NCI-H1092 (cell line): ENCODE results near the gene LRRC47.
"Not testable (repeated sequence)": the region's sequence is repeated elsewhere in the genome, so short reads cannot be mapped to it uniquely, and the experiment has no call there.

Experiments used
- DNase-seq: peaks from one replicate; lab custom pipeline; 2025; lab: John Stamatoyannopoulos, UW

The LRRC47 gene

GRCh38 chr1:3814771-3815561, 18.7 kb upstream of the LRRC47 start:
- DNase-seq: no peak

GRCh38 chr1:3814065-3814464, 17.8 kb upstream of the LRRC47 start:
- DNase-seq: no peak

GRCh38 chr1:3811595-3811911, 15.3 kb upstream of the LRRC47 start:
- no peak for DNase-seq

- DNase-seq: not testable (repeated sequence)
Measured at GRCh38 chr1:3810149-3810761, 14.0 kb upstream of the LRRC47 start.

GRCh38 chr1:3809680-3810079, 13.4 kb upstream of the LRRC47 start:
- no peak for DNase-seq

- DNase-seq: no peak
Measured at GRCh38 chr1:3807769-3808168, 11.5 kb upstream of the LRRC47 start.

GRCh38 chr1:3805038-3805437, 8.7 kb upstream of the LRRC47 start:
- no peak for DNase-seq

- DNase-seq: not testable (repeated sequence)
Measured at GRCh38 chr1:3804627-3804944, 8.3 kb upstream of the LRRC47 start.

- DNase-seq: no peak
Measured at GRCh38 chr1:3803905-3804626, 7.8 kb upstream of the LRRC47 start.

GRCh38 chr1:3800795-3801194, 4.5 kb upstream of the LRRC47 start:
- not testable (repeated sequence) for DNase-seq

- DNase-seq: no peak
Measured at GRCh38 chr1:3799976-3800685, 3.8 kb upstream of the LRRC47 start.

GRCh38 chr1:3795453-3796214, 664 bp downstream of the LRRC47 start:
- DNase-seq: no peak

GRCh38 chr1:3790952-3791351, 5.3 kb downstream of the LRRC47 start:
- DNase-seq: no peak

- no peak for DNase-seq
Measured at GRCh38 chr1:3790500-3790923, 5.8 kb downstream of the LRRC47 start.

- DNase-seq: no peak
Measured at GRCh38 chr1:3789421-3790300, 6.6 kb downstream of the LRRC47 start.

- DNase-seq: no peak
Measured at GRCh38 chr1:3788756-3789420, 7.4 kb downstream of the LRRC47 start.

GRCh38 chr1:3787745-3788605, 8.3 kb downstream of the LRRC47 start:
- DNase-seq: no peak

GRCh38 chr1:3787349-3787715, 9.0 kb downstream of the LRRC47 start:
- DNase-seq: no peak
